GM18519 (cell line): ENCODE results near the gene SMARCB1.
A peak's percentile ranks its signal among the peaks of the same experiment; 100 is the strongest.
"Not testable (repeated sequence)": the region's sequence is repeated elsewhere in the genome, so short reads cannot be mapped to it uniquely, and the experiment has no call there.

Experiments
- ATAC-seq: cut with Tn5 transposase; IDR thresholded peaks from one replicate; pipeline ENCODE4 v1.9.1; 2021; ENCODE audit warnings: mild to moderate bottlenecking, moderate library complexity; ENCODE audit not compliant: unreplicated experiment, low FRiP score

SMARCB1 gene

GRCh38 chr22:23841736-23842445 is 55.1 kb downstream of the SMARCB1 start:
- ATAC-seq = no peak

GRCh38 chr22:23842599-23842998 is 55.8 kb downstream of the SMARCB1 start:
- ATAC-seq = no peak

GRCh38 chr22:23844739-23845202 is 58.0 kb downstream of the SMARCB1 start:
- ATAC-seq = no peak

GRCh38 chr22:23845265-23846080 is 58.7 kb downstream of the SMARCB1 start:
- ATAC-seq = no peak

GRCh38 chr22:23846081-23846469 is 59.3 kb downstream of the SMARCB1 start:
- ATAC-seq = no peak

GRCh38 chr22:23847310-23847920 is 60.6 kb downstream of the SMARCB1 start:
- ATAC-seq = no peak

- ATAC-seq = no peak
Observed at GRCh38 chr22:23847991-23848864, 61.5 kb downstream of the SMARCB1 start.

- no peak for ATAC-seq
Observed at GRCh38 chr22:23849009-23850006, 62.5 kb downstream of the SMARCB1 start.

- ATAC-seq = no peak
Observed at GRCh38 chr22:23850136-23850611, 63.4 kb downstream of the SMARCB1 start.

GRCh38 chr22:23856721-23857605 is 70.2 kb downstream of the SMARCB1 start:
- peak; percentile 19 for ATAC-seq

GRCh38 chr22:23857606-23858483 is 71.1 kb downstream of the SMARCB1 start, which contains the start of gene SLC2A11:
SLC2A11 (plus strand) TSS chr22:23857875; CDS start chr22:23858000, 125 bp downstream.
- ATAC-seq = peak; percentile 76

- no peak for ATAC-seq
Observed at GRCh38 chr22:23858484-23858815, 71.7 kb downstream of the SMARCB1 start.

- no peak for ATAC-seq
Observed at GRCh38 chr22:23859201-23859600, 72.4 kb downstream of the SMARCB1 start.

GRCh38 chr22:23860187-23860586 is 73.4 kb downstream of the SMARCB1 start:
- not testable (repeated sequence) for ATAC-seq

GRCh38 chr22:23862103-23862502 is 75.3 kb downstream of the SMARCB1 start:
- no peak for ATAC-seq

GRCh38 chr22:23864499-23865154 is 77.9 kb downstream of the SMARCB1 start:
- not testable (repeated sequence) for ATAC-seq

- ATAC-seq = no peak
Observed at GRCh38 chr22:23868580-23868979, 81.8 kb downstream of the SMARCB1 start.
